ENCODE results near the gene ARL5A.
"Not testable (repeated sequence)": the region's sequence is repeated elsewhere in the genome, so short reads cannot be mapped to it uniquely, and the experiment has no call there.

ARL5A gene

DNA sequence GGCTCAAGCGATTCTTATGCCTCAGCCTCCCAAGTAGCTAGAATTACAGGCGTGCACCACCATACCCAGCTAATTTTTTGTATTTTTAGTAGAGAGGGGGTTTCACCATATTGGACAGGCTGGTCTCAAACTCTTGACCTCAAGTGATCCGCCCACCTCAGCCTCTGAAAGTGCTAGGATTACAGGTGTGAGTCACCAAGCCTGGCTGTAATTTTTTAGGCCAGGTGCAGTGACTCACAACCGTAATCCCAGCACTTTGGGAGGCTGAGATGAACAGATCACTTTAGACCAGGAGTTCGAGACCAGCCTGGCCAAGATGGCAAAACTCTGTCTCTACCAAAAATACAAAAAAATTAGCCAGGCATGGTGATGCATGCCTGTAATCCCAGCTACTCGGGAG is 33.8 kb downstream of the ARL5A start:
- not testable (repeated sequence) for DNase-seq

DNA sequence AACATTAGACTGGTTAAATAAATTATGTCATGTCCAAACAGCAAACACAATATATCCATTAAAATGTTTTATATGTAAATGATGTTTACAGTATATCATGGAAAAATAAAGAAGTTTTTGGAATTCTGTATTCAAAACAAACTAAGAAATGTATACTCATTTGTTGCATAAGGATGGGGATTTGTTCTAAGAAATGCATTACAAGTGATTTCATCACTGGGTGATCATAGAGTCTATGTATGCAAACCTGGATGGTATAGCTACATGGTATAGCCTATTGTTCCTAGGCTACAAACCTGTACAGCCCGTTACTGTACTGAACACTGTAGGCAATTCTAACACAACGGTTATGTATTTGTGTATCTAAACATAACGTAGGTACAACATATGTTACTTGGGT is 35.1 kb downstream of the ARL5A start:
- no peak for DNase-seq

DNA sequence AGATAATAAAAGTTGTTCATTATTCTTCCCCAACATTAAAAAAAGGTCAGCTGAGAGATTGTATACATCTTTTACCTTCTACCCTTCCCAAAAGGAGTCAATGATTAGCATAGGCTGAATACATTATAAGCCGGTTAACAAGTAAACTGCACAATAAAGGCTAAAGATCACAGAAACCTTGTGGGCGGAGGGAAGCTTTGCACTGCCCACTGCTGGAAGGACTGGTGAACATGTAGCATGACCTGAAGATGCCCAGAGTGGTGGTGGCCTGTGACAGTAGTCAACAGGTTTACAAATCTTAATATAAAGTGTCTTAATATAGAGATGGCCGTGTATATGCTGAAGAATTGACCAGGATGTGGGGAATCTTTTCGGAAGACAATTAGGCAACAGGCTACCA is 35.6 kb downstream of the ARL5A start:
- DNase-seq: no peak

DNA sequence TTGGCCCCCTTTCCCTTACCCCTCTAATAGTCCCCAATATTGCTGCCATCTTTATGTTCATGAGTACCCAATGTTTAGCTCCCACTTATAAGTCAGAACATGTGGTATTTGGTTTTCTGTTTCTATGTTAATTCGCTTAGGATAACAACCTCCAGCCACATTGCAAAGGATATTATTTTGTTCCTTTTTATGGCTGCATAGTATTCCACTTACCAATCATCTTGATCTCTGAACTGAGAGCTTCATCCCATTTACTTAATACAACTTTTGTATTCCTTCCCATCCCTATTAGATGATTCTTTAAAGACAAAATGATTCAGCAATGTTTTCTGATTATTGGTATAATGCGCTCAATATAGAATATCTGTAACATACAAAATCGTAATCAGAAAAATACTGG is 36.7 kb downstream of the ARL5A start:
- DNase-seq: no peak

- no peak for DNase-seq
Measured at GRCh38 chr2:151790689-151791088, 37.5 kb downstream of the ARL5A start.

GRCh38 chr2:151789055-151789834 is 39.0 kb downstream of the ARL5A start:
- DNase-seq: no peak

DNA sequence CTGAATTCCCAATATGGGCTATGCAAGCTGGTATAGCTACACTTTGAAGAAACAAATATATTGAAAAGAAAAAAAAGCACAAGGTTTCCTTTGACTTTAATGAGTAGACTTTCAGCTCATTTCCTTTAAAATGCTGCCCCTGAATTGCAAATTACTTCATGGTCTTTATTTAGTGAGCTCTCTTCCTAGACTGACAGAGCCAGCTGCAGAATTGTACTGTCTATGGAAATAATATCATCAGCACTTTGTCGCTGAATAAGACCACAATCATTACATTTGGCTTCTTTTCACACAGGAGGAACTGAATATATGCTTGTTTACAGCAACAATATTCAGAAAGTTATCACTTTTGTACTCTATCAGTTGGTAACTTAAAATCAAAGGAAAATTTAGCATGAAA is 41.7 kb downstream of the ARL5A start:
- DNase-seq: no peak

DNA sequence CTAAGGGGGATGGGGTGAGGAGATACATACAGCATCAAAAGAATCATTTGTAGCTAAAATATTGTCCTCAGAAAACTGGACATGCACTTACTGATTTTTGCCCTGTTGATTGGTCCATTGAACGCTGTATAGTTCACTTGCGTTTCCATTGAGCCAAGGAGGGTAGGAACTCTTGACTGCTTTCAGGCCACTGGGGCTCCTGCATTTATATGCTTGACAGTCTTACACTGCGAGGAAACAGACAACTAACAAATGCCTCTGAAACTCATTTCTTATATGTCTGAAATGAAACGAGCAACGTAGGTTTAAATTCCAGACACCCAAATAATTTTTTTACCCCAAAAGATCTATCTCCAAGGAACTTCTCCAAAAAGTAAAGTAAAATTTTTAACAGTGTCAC is 42.1 kb downstream of the ARL5A start:
- DNase-seq: no peak

- DNase-seq: no peak
Measured at GRCh38 chr2:151783133-151783520, 45.1 kb downstream of the ARL5A start.

DNA sequence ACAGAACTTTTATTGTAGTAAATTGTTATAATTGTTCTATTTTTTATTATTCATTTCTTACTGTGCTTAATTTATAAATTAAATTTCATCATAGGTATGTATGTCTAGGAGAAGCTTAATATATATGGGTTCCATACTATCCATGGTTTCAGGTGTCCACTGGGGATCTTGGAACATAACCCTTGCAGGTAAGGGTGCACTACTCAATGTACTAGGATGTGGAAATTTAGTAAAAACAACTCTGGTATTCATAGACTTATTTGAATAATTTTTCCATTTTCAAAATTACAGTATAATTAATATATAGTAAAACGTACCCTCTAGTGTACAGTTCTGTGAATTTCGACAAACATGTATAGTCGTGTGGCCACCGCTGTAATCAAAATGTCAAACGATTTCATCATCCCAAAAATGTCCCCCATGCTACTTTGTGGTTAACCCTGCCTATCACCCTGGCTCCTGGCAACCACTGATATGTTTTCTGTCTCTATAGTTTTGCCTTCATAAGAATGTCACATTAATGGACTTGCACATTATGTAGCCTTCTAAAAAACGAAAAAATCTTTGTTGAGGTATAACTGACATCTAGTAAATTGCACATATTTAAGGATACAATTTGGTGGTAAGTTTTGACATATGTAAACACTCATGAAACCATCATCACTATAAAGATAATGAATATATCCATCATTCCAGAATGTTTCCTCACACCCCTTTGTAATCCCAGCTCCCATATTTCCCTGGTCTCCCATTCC is 45.7 kb downstream of the ARL5A start:
- DNase-seq: no peak

- no peak for DNase-seq
Measured at GRCh38 chr2:151781642-151782041, 46.6 kb downstream of the ARL5A start.

DNA sequence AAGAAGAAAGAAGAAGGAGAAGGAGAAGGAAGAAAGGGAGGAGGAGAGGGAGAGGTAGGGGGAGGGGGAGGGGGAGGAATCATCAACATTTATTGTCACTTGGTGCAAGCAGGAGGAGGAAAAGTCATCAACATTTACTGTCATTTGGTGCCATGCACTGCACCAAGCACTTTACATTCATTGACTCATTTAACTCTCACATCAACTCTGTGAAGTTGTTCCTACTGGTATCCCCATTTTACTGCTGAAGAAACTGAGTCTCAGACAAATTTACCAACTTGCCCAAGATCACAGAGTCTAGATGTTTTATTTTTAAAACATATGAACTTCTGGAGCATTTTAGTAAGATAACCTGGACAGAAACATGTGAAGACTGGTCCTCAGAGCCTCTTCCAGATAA is 47.3 kb downstream of the ARL5A start:
- no peak for DNase-seq

- DNase-seq: no peak
Measured at GRCh38 chr2:151777935-151778334, 50.3 kb downstream of the ARL5A start.

DNA sequence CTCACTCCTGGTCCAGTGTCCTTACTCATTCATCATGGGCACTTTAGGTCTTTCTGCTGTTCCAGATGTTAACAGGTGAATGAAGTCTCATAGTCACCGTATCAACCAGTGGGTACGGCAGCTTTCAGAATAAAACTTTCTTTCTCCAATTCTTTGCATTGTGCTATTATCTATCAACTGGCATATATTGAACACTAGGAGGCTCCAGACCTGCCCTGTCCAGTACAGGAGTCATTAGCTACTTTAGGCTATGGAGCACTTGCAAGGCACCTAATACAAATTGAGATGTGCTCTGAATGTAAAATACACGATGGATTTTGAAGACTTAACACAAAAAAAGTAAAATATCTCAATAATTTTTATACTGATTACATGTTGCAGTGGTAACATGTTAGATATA is 50.7 kb downstream of the ARL5A start:
- DNase-seq: no peak

DNA sequence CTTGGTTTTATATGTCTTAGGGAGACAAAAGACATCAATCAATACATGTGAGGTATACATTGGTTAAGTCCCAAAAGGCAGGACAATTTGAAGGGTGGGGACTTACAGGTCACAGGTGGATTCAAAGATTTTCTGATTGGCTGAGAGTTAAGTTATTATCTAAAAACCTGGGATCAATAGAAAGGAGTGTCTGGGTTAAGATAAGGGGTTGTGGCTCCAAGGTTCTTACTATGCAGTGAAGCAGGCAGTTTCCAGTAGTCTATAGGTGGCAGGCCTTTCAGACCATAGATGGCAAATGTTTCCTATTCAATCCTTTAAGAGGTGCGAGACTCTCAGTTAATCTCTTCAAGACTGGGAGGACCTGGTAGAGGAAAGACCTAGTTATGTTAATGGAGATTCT is 51.9 kb downstream of the ARL5A start:
- DNase-seq: no peak

- DNase-seq: no peak
Measured at GRCh38 chr2:151775057-151775740, 53.0 kb downstream of the ARL5A start.

DNA sequence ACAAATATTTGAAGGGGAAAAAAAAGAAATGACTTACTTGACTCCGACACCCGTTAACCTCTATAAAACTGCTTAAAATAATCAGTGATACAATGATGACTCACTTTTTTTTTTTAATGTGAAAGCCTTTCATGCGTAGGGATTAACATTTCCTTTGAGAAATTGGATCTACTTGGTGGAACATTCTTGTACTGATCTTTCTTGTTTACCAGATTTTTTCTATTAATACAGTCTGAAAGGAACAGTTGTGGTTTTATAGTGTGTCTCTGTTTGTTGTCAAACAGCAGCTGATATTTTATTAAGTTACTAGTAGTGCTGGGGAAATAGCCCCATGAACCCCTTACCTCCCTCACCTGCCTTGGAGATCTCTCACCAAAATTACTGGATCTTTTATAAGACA is 53.7 kb downstream of the ARL5A start:
- no peak for DNase-seq

GRCh38 chr2:151771599-151772358 is 56.4 kb downstream of the ARL5A start:
- no peak for DNase-seq

- no peak for DNase-seq
Measured at GRCh38 chr2:151770995-151771394, 57.2 kb downstream of the ARL5A start.

GRCh38 chr2:151769606-151770005 is 58.6 kb downstream of the ARL5A start:
- no peak for DNase-seq

GRCh38 chr2:151767536-151767935 is 60.7 kb downstream of the ARL5A start:
- no peak for DNase-seq

DNA sequence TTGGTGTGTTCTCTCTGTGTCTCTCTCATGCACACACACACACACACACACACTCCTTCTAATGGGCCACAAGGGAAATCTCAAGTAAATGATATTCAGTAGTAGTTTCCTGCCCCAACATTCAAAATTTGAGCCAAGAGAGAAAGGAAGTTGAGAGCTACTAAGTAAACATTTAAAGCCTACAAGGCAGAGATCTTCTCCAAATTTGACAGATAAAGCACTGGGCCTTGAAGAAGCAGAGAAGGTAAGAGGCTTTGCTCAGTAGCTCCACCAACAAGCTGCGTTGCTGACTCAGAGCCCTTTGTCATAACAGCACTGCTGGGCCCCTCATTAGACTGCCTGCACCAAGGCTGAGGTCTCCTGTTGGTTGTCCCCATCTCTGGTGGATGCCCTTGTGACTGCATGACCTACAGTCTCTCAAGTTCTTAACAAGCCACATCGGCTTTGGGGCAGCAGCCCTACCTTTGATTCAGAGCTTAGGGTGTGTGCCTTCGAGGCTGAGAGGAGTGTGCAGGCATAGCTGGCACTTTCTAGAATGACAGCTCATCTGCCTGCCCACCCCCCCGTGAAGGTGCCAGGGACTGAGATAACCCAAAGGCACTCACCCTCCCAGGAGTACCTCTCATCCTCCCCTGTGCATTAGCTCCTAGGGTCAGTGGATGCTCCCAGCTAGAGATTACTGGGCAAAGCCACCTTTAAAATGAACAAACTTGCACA is 61.6 kb downstream of the ARL5A start:
- DNase-seq: no peak
